HCT116 (cell line): ENCODE measurements around the gene MYOG. TPM values are rescaled to one million over a fixed set of nuclear protein-coding genes. Genes with fewer than 3 reads are reported as not detected.

Experiments
- ATAC-seq: fragments of 200-7000 bp; cut with Tn5 transposase; 2 replicates; pipeline ENCODE4 v1.9.1; 2020; ENCODE audit warnings: mild to moderate bottlenecking, moderate library complexity
- BruUV-seq: library from RNA; stranded (reverse); fragments of 400-500 nt; replicated peaks from 2 replicates; lab custom pipeline; 2021; lab: Mats Ljungman, UMichigan
- CTCF ChIA-PET: fragments of 300-600 bp; sonication (Branson Sonifier 250); formaldehyde crosslinking; loops from one replicate; lab custom pipeline; 2021; ENCODE audit warnings: antibody characterized with exemption; lab: Charles Lee
- POLR2A ChIA-PET: fragments of 300-600, 350-600 bp; sonication (Branson Sonifier 250); formaldehyde crosslinking; loops from one replicate; lab custom pipeline; 2021; ENCODE audit warnings: antibody characterized with exemption; lab: Charles Lee
- RAD21 ChIA-PET, 2 experiments: fragments of 300-600 bp; sonication (Branson Sonifier 250); formaldehyde crosslinking; loops; one replicate each; lab custom pipeline; 2023; ENCODE audit warnings: low total read pairs in 2 of 2; ENCODE audit not compliant: uncharacterized antibody in 2 of 2, unreplicated experiment in 2 of 2, low non-redundant PET in 1 of 2; lab: Charles Lee
- DNase-seq: peaks from one replicate; pipeline ENCODE4 v3.0.0-alpha.2; 2010; ENCODE audit warnings: low read depth, low spot score
- H2AFZ ChIP-seq: fragments of 200-600 bp; shearing (Covaris generic), sonication (generic); 2 replicates; pipeline ENCODE4 v1.6.1; 2017; ENCODE audit warnings: low read depth, mixed run types, mixed read lengths, antibody characterized with exemption, low read length; ENCODE audit not compliant: poor library complexity, severe bottlenecking
- H3K27ac ChIP-seq: 2 replicates; pipeline ENCODE4 v1.5.1; 2012; ENCODE audit warnings: low read depth, low read length
- H3K27me3 ChIP-seq: fragments of 200-600 bp; sonication (generic); 2 replicates; pipeline ENCODE4 v1.6.1; 2016; ENCODE audit warnings: mixed run types, low read length, mixed read lengths; ENCODE audit not compliant: insufficient read depth
- H3K36me3 ChIP-seq, 2 experiments: fragments of 200-500 bp in 1 of 2; fragments of 200-600 bp in 1 of 2; sonication (Bioruptor generic) in 1 of 2; sonication (generic) in 1 of 2; 2 replicates each; pipeline versions ENCODE4 v1.5.1 to v1.6.1; 2014 to 2016; ENCODE audit warnings: low read length in 2 of 2, inconsistent platforms in 1 of 2, mixed read lengths in 1 of 2, mixed run types in 1 of 2; ENCODE audit not compliant: insufficient read depth in 2 of 2, control insufficient read depth in 1 of 2
- H3K4me1 ChIP-seq, 2 experiments: fragments of 200-600 bp in 1 of 2; sonication (generic) in 1 of 2; 2 replicates each; pipeline versions ENCODE4 v1.5.1 to v1.6.1; 2012 to 2017; ENCODE audit warnings: low read length in 2 of 2, inconsistent platforms in 1 of 2, mild to moderate bottlenecking in 1 of 2, mixed read lengths in 1 of 2, mixed run types in 1 of 2, moderate library complexity in 1 of 2; ENCODE audit not compliant: insufficient read depth in 2 of 2, control insufficient read depth in 1 of 2
- H3K4me2 ChIP-seq: fragments of 200-600 bp; sonication (generic); 2 replicates; pipeline ENCODE4 v1.6.1; 2017; ENCODE audit warnings: mixed run types, low read length, mixed read lengths
- H3K4me3 ChIP-seq, 2 experiments: fragments of 200-600 bp in 1 of 2; sonication (generic) in 1 of 2; replicated peaks in 1 of 2; 2 replicates each; pipeline ENCODE4 v1.5.1; 2011 to 2016; ENCODE audit warnings: low read length in 2 of 2, control low read depth in 1 of 2, low read depth in 1 of 2, mild to moderate bottlenecking in 1 of 2, mixed read lengths in 1 of 2, mixed run types in 1 of 2
- H3K79me2 ChIP-seq: fragments of 200-600 bp; sonication (generic); 2 replicates; pipeline ENCODE4 v1.6.1; 2017; ENCODE audit warnings: mild to moderate bottlenecking, mixed run types, low read length, moderate library complexity, mixed read lengths; ENCODE audit not compliant: insufficient read depth
- H3K9ac ChIP-seq: fragments of 200-600 bp; sonication (generic); 2 replicates; pipeline ENCODE4 v1.6.1; 2016; ENCODE audit warnings: low read length, mixed read lengths
- H3K9me2 ChIP-seq: fragments of 200-600 bp; sonication (generic), shearing (Covaris generic); 2 replicates; pipeline ENCODE4 v1.6.1; 2017; ENCODE audit warnings: mixed run types, mild to moderate bottlenecking, moderate library complexity; ENCODE audit not compliant: insufficient read depth
- H3K9me3 ChIP-seq, 2 experiments: fragments of 200-500 bp in 1 of 2; fragments of 200-600 bp in 1 of 2; sonication (Bioruptor generic) in 1 of 2; sonication (generic) in 1 of 2; 2 replicates each; pipeline ENCODE4 v1.6.1; 2014 to 2017; ENCODE audit warnings: low read length in 2 of 2, mixed read lengths in 2 of 2, inconsistent platforms in 1 of 2, low read depth in 1 of 2, mild to moderate bottlenecking in 1 of 2, mixed run types in 1 of 2, moderate library complexity in 1 of 2; ENCODE audit not compliant: control insufficient read depth in 1 of 2, insufficient read depth in 1 of 2
- H4K20me1 ChIP-seq: fragments of 200-600 bp; sonication (generic), shearing (Covaris generic); 2 replicates; pipeline ENCODE4 v1.6.1; 2017; ENCODE audit warnings: mixed run types, mild to moderate bottlenecking, moderate library complexity; ENCODE audit not compliant: insufficient read depth
- ATF3 ChIP-seq: IDR thresholded peaks from 2 replicates; pipeline ENCODE4 v1.6.1; 2012
- CBX3 ChIP-seq: IDR thresholded peaks from 2 replicates; pipeline ENCODE4 v1.6.1; 2012; ENCODE audit warnings: low read depth
- CEBPB ChIP-seq: IDR thresholded peaks from 2 replicates; pipeline ENCODE4 v1.6.1; 2012; ENCODE audit warnings: low read depth
- EGR1 ChIP-seq: IDR thresholded peaks from 2 replicates; pipeline ENCODE4 v1.6.1; 2012; ENCODE audit warnings: low read depth
- EZH2 ChIP-seq: fragments of 200-600 bp; sonication (generic); IDR thresholded peaks from 2 replicates; pipeline ENCODE4 v1.6.1; 2017; ENCODE audit warnings: antibody characterized with exemption, mixed run types
- EZH2phosphoT487 ChIP-seq: fragments of 200-600 bp; IDR thresholded peaks from 2 replicates; pipeline ENCODE4 v1.6.1; 2018; ENCODE audit warnings: antibody characterized with exemption, borderline replicate concordance
- JUND ChIP-seq: IDR thresholded peaks from 2 replicates; pipeline ENCODE4 v1.6.1; 2012
- MAX ChIP-seq: IDR thresholded peaks from 2 replicates; pipeline ENCODE4 v1.6.1; 2012
- RAD21 ChIP-seq: IDR thresholded peaks from 2 replicates; pipeline ENCODE4 v1.6.1; 2012; ENCODE audit warnings: low read depth, mild to moderate bottlenecking
- REST ChIP-seq: IDR thresholded peaks from 2 replicates; pipeline ENCODE4 v1.6.1; 2012; ENCODE audit warnings: low read depth
- SIN3A ChIP-seq: IDR thresholded peaks from 2 replicates; pipeline ENCODE4 v1.6.1; 2012; ENCODE audit warnings: low read depth
- TCF7L2 ChIP-seq: IDR thresholded peaks from 2 replicates; pipeline ENCODE4 v1.7.0; 2011; ENCODE audit warnings: borderline replicate concordance, inconsistent platforms; ENCODE audit not compliant: insufficient read depth, insufficient read length; ENCODE audit errors: extremely low read depth
- YY1 ChIP-seq: IDR thresholded peaks from 2 replicates; pipeline ENCODE4 v1.6.1; 2011; ENCODE audit warnings: low read length, low read depth, moderate library complexity, mild to moderate bottlenecking; ENCODE audit not compliant: insufficient replicate concordance; ENCODE audit errors: extremely low read depth
- ZBTB33 ChIP-seq: IDR thresholded peaks from 2 replicates; pipeline ENCODE4 v1.6.1; 2011; ENCODE audit warnings: mild to moderate bottlenecking, low read length, moderate library complexity; ENCODE audit not compliant: insufficient replicate concordance; ENCODE audit errors: extremely low read depth
- ZFX ChIP-seq: fragments of 450-650 bp; IDR thresholded peaks from 2 replicates; pipeline ENCODE4 v1.6.1; 2017
- intact Hi-C: fragments of 100-400 bp; cut with micrococcal nuclease; formaldehyde crosslinking; loops from 2 replicates; pipeline ENCODE4 v1.10.0; 2022
- total RNA-seq: library from RNA; stranded (reverse); gene quantifications from one replicate; pipeline ENCODE4 v1.2.1, GENCODE V29; 2021; ENCODE audit not compliant: unreplicated experiment

The MYOG gene
- total RNA-seq, 1 experiment from 2014 or later: not detected

- no peak for TF ChIP-seq REST
- TF ChIP-seq CEBPB: no peak
- no peak for TF ChIP-seq EGR1
- no peak for TF ChIP-seq JUND
- TF ChIP-seq SIN3A: no peak
- TF ChIP-seq TCF7L2: no peak
- no peak for TF ChIP-seq ZFX
- TF ChIP-seq MAX: no peak
Measured at GRCh38 chr1:203060115-203060514, 25.7 kb downstream of the MYOG start (continued).

- H4K20me1 ChIP-seq: no peaks in the 10 kb centered on the region
- no peak overlapping the region for H3K27ac ChIP-seq
- H3K9me3 ChIP-seq: no peaks in the 10 kb centered on the region
- POLR2A ChIA-PET: no interaction called here
- ATAC-seq (no peak), DNase-seq (no peak)
- H3K36me3 ChIP-seq: peaks cover 0 to 5% of the 10 kb centered on the region in 2 experiments; a peak in 2 of 4 replicates
- H3K9ac ChIP-seq: no peak overlapping the region
- no peaks in the 10 kb centered on the region for H3K27me3 ChIP-seq
- H3K4me3 ChIP-seq: no peak overlapping the region
- RAD21 ChIA-PET: no interaction called here
- intact Hi-C loops: no loop called here
- H3K79me2 ChIP-seq: no peaks in the 10 kb centered on the region
- H3K4me2 ChIP-seq: no peak overlapping the region
- no peak overlapping the region for H2AFZ ChIP-seq
- H3K9me2 ChIP-seq: no peaks in the 10 kb centered on the region
- CTCF ChIA-PET: no interaction called here
- no peak for TF ChIP-seq EZH2
- no peak for TF ChIP-seq YY1
- TF ChIP-seq REST: no peak
- no peak for TF ChIP-seq CBX3
- TF ChIP-seq SIN3A: no peak
- TF ChIP-seq CEBPB: no peak
- TF ChIP-seq ATF3: no peak
- no peak for TF ChIP-seq ZBTB33
- no peak for TF ChIP-seq EZH2phosphoT487
- TF ChIP-seq JUND: no peak
- no peak for TF ChIP-seq RAD21
- no peak for TF ChIP-seq EGR1
- no peaks in the 10 kb centered on the region for H3K4me1 ChIP-seq
- no TSS peak for BruUV-seq
Measured at GRCh38 chr1:203059485-203059884, 26.3 kb downstream of the MYOG start.
